Measurements from ENCODE around the gene TBC1D23.

GRCh38 chr3:100368441-100368840 lies 107.6 kb downstream of the TBC1D23 start:
- TF ChIP-seq POLR2AphosphoS5 (IDR thresholded peaks at IDR 0.05) (no peak), CTCF (IDR thresholded peaks at IDR 0.05) (no peak), POLR2A (IDR thresholded peaks at IDR 0.05) (no peak)
